Astrocyte of the spinal cord (primary cell): ENCODE data around the gene IFIH1.

Source experiments
- DNase-seq: peaks from one replicate; pipeline ENCODE4 v3.0.0; 2011; ENCODE audit warnings: low read depth, low spot score
- H3K4me3 ChIP-seq: 2 replicates; pipeline ENCODE4 v1.5.1; 2011; ENCODE audit warnings: low read depth, mild to moderate bottlenecking, low read length, moderate library complexity
- CTCF ChIP-seq: IDR thresholded peaks from 2 replicates; pipeline ENCODE4 v1.5.1; 2012; ENCODE audit warnings: low read depth, mild to moderate bottlenecking, low read length, inconsistent platforms
- in situ Hi-C: cut with HindIII; loops from 2 replicates; pipeline ENCODE4 v1.10.0; 2017; ENCODE audit warnings: low sequenced_read_pairs

The IFIH1 gene

DNA sequence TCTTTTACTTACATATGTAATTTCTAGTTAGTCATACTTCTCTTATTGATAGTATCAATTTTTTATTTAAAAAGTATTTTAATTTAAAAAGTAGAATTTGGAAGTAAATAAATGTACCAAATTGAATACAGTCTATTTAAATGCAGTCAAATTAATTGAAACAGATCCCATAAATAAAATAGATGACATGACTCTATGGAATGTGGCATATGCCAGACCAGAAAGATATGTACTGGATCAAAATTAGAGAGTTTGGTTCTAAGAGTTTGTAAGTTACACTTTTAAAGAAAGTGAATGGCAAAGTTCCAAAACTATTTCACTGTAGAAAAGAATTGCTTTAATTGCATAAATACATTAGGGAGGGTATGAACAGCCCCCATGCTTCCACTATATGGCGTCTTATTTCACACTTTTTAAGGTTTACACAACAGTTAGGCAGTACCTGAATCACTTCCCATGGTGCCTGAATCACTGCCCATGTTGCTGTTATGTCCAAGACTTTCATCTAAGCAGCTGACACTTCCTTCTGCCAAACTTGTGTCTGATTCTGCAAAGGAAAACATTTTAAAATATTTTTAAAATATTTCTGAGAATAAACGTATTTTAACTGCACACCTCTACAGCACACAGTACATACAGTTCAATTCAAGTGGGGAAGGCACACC is 25.2 kb downstream of the IFIH1 start:
- H3K4me3 ChIP-seq, result no peak overlapping the region
- peak; percentile 27 for DNase-seq
- in situ Hi-C loops, result no loop called here
- no peak for TF ChIP-seq CTCF

DNA sequence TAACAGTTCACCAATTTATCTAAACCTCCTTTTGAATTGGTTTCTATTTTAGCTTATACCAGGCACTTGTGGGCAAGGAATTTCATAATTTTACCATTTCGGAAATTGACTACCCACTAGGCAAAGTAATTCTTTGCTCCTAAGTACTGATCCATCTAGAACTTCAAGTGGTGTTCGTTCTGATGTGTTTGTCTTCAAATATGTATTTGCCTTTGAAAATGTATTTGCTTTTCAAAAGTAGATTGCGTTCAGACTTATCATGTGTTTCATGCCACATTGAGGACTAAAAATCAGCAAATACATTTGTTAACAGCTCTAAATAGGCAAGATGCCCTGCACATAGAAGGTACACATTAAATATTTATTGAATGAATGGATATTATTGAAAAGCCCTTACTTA is 26.7 kb downstream of the IFIH1 start:
- TF ChIP-seq CTCF, result no peak
- no peak for DNase-seq
- in situ Hi-C loops, result no loop called here
- H3K4me3 ChIP-seq, result no peak overlapping the region

DNA sequence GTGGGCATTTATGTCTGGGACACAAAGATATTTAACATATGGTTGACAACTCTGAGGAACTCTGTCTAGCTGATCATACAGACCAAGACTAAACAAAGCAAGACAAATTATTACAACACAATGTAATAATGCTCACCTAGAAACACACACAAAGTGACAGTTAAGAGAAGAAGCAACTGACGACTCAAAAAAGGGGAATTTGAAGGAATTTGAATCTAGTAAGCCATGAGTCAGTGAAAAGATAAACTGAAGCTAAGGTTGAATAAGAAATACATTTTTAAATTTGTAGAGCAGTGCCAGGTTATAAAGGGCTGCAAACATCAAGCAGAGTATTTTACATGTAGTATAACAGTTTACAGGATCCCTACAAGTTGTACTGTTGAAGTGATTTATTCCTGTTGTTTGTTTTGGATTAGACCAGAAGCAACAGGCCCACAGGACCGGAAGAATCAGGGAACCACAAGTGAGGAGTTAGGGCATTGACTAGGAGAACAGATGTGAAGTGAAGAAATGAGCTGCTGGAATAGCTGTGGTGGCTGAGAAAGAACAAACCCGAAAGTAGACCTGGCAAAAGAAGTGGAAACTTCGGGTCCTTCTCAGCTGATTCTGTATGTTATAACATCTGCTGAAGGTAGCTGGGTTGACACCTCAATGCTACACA is 35.6 kb downstream of the IFIH1 start:
- in situ Hi-C loops, result no loop called here
- peak; percentile 34 for DNase-seq
- no peak for TF ChIP-seq CTCF
- no peak overlapping the region for H3K4me3 ChIP-seq

- in situ Hi-C loops, result no loop called here
- TF ChIP-seq CTCF, result no peak
These were observed 37.8 kb downstream of the IFIH1 start for GRCh38 chr2:162280654-162281053.

GRCh38 chr2:162277381-162277780 is 41.1 kb downstream of the IFIH1 start:
- TF ChIP-seq CTCF, result no peak
- DNase-seq, result no peak
- no peak overlapping the region for H3K4me3 ChIP-seq
- in situ Hi-C loops, result no loop called here

More at GRCh38 chr2:162280654-162281053, 37.8 kb downstream of the IFIH1 start:
- no peak for DNase-seq
- H3K4me3 ChIP-seq, result no peak overlapping the region

DNA sequence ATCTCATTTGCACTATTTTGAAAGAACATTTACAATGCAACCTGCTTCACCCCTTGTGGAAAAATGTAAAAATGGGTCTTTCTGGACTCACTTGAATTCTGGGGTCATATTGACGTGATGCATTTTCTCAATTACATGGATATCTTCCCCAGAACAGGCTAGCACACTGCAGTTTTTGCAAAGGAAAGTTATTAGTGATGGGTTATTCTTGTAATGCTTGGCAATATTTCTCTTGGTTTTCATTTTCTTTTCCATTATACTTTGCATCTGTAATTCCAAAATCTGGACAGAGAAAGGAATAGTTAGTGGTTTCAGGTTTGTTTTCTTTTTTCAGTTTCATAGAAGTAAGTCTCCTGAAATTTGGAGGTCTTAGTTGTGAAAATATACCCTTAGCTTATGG is 50.5 kb downstream of the IFIH1 start:
- in situ Hi-C loops, result no loop called here
- H3K4me3 ChIP-seq, result no peak overlapping the region
- TF ChIP-seq CTCF, result no peak
- DNase-seq, result no peak
